ENCODE data around the gene OCA2. TPM values are rescaled to one million over a fixed set of nuclear protein-coding genes. Genes with fewer than 3 reads are reported as not detected.

The OCA2 gene
- polyA plus RNA-seq, 1 donor from 2014 or later = 0.97 TPM

- no peak overlapping the region for H3K9ac ChIP-seq (ENCODE audit: low read length)
- no peak overlapping the region for H2AFZ ChIP-seq (ENCODE audit: low read depth, low read length)
- H3K27me3 ChIP-seq (ENCODE audit: insufficient read depth, low read depth, low read length) = no peaks in the 10 kb centered on the region
- H4K20me1 ChIP-seq (ENCODE audit: insufficient read depth) = no peaks in the 10 kb centered on the region
- no peaks in the 10 kb centered on the region for H3K9me3 ChIP-seq (ENCODE audit: low read length)
- no peaks in the 10 kb centered on the region for H3K79me2 ChIP-seq (replicated peaks; ENCODE audit: insufficient read depth, low read length)
- no peaks in the 10 kb centered on the region for H3F3A ChIP-seq (ENCODE audit: insufficient read depth, low read length, poor library complexity, severe bottlenecking)
- H3K36me3 ChIP-seq (ENCODE audit: insufficient read depth, low read length) = no peaks in the 10 kb centered on the region
- no peak overlapping the region for H3K27ac ChIP-seq (ENCODE audit: low read length)
- H3K9me2 ChIP-seq (ENCODE audit: insufficient read depth, low read length) = no peaks in the 10 kb centered on the region
- no peak overlapping the region for H3K4me2 ChIP-seq (ENCODE audit: low read length)
- H3K4me3 ChIP-seq (ENCODE audit: low read length) = no peak overlapping the region
- TF ChIP-seq RAD21 (conservative IDR thresholded peaks at IDR 0.05) = no peak
- TF ChIP-seq CTCF (IDR thresholded peaks at IDR 0.05; ENCODE audit: poor library complexity, severe bottlenecking) = no peak
- no peak for TF ChIP-seq REST (IDR thresholded peaks at IDR 0.05; ENCODE audit: borderline replicate concordance)
- TF ChIP-seq EP300 (conservative IDR thresholded peaks at IDR 0.05; ENCODE audit: poor library complexity, severe bottlenecking) = no peak
- TF ChIP-seq EZH2 (IDR thresholded peaks at IDR 0.05; ENCODE audit: borderline replicate concordance, insufficient read depth, low read length, poor library complexity, severe bottlenecking) = no peak
- no peak for TF ChIP-seq SMC3 (conservative IDR thresholded peaks at IDR 0.05; ENCODE audit: poor library complexity)
- TF ChIP-seq MXI1 (conservative IDR thresholded peaks at IDR 0.05; ENCODE audit: poor library complexity, severe bottlenecking) = no peak
- no peak for TF ChIP-seq TAF1 (IDR thresholded peaks at IDR 0.05; ENCODE audit: low read depth)
- TF ChIP-seq POLR2AphosphoS5 (IDR thresholded peaks at IDR 0.05) = no peak
Measured at GRCh38 chr15:27983496-27983895, 115.6 kb downstream of the OCA2 start.

- H4K20me1 ChIP-seq (ENCODE audit: insufficient read depth) = no peaks in the 10 kb centered on the region
- H3K9ac ChIP-seq (ENCODE audit: low read length) = no peak overlapping the region
- H3K27me3 ChIP-seq (ENCODE audit: insufficient read depth, low read depth, low read length) = no peaks in the 10 kb centered on the region
- H3K9me3 ChIP-seq (ENCODE audit: low read length) = no peaks in the 10 kb centered on the region
- no peak for TF ChIP-seq REST (IDR thresholded peaks at IDR 0.05; ENCODE audit: borderline replicate concordance)
- H3K27ac ChIP-seq (ENCODE audit: low read length) = no peak overlapping the region
- no peak overlapping the region for H3K4me2 ChIP-seq (ENCODE audit: low read length)
- H3F3A ChIP-seq (ENCODE audit: insufficient read depth, low read length, poor library complexity, severe bottlenecking) = no peaks in the 10 kb centered on the region
- H3K9me2 ChIP-seq (ENCODE audit: insufficient read depth, low read length) = no peaks in the 10 kb centered on the region
- H2AFZ ChIP-seq (ENCODE audit: low read depth, low read length) = no peak overlapping the region
- no peaks in the 10 kb centered on the region for H3K36me3 ChIP-seq (ENCODE audit: insufficient read depth, low read length)
- H3K79me2 ChIP-seq (replicated peaks; ENCODE audit: insufficient read depth, low read length) = no peaks in the 10 kb centered on the region
- H3K4me3 ChIP-seq (ENCODE audit: low read length) = no peak overlapping the region
Measured at GRCh38 chr15:27977696-27978095, 121.4 kb downstream of the OCA2 start.

Measured in neural cell (in vitro differentiated cells).